HEK293 (cell line): ENCODE results near the gene MYOM1.
A peak's percentile ranks its signal among the peaks of the same experiment; 100 is the strongest.
"Not testable (repeated sequence)": the region's sequence is repeated elsewhere in the genome, so short reads cannot be mapped to it uniquely, and the experiment has no call there.

ENCODE experiments used
- CTCF ChIA-PET: fragments of 350-600 bp; formaldehyde crosslinking; extraction: SDS; loops from one replicate; lab custom pipeline; 2021; ENCODE audit warnings: antibody characterized with exemption; lab: Yijun Ruan, JAX
- POLR2A ChIA-PET: fragments of 300-600 bp; formaldehyde crosslinking; extraction: SDS; loops from one replicate; lab custom pipeline; 2020; ENCODE audit warnings: antibody characterized with exemption, inconsistent platforms; lab: Yijun Ruan, JAX
- H3K27ac ChIP-seq: fragments of 200-500 bp; sonication (Bioruptor generic); 2 replicates; pipeline ENCODE4 v1.5.1; 2014; ENCODE audit warnings: low read depth, low read length, control low read depth, inconsistent platforms; ENCODE audit errors: extremely low read depth
- H3K36me3 ChIP-seq, 2 experiments: fragments of 200-500 bp in 1 of 2; sonication (Bioruptor generic) in 1 of 2; 1 replicate in 1 of 2; 2 replicates in 1 of 2; pipeline ENCODE4 v1.5.1; 2014 to 2017; ENCODE audit warnings: inconsistent platforms in 2 of 2, low read length in 2 of 2; ENCODE audit not compliant: control insufficient read depth in 2 of 2, insufficient read depth in 1 of 2
- H3K4me1 ChIP-seq: fragments of 200-500 bp; sonication (Bioruptor generic); 2 replicates; pipeline ENCODE4 v1.5.1; 2014; ENCODE audit warnings: mild to moderate bottlenecking, low read length, inconsistent platforms; ENCODE audit not compliant: control insufficient read depth, insufficient read depth
- H3K4me3 ChIP-seq: 2 replicates; pipeline ENCODE4 v1.5.1; 2011; ENCODE audit warnings: low read depth, mild to moderate bottlenecking, control low read depth, low read length, moderate library complexity
- H3K9me3 ChIP-seq: fragments of 200-500 bp; sonication (Bioruptor generic); 2 replicates; pipeline ENCODE4 v1.5.1; 2014; ENCODE audit warnings: low read depth, low read length, inconsistent platforms; ENCODE audit not compliant: control insufficient read depth, insufficient read depth
- BCL11A ChIP-seq: fragments of 450-650 bp; formaldehyde crosslinking; IDR thresholded peaks from 2 replicates; pipeline ENCODE4 v1.5.1; 2016; ENCODE audit warnings: low read depth, missing biosample characterization, missing genetic modification characterization
- GFI1B ChIP-seq: fragments of 450-650 bp; formaldehyde crosslinking; IDR thresholded peaks from 2 replicates; pipeline ENCODE4 v1.5.1; 2016; ENCODE audit warnings: missing biosample characterization, missing genetic modification characterization
- HOXD13 ChIP-seq: sonication (generic); formaldehyde crosslinking; IDR thresholded peaks from 2 replicates; pipeline ENCODE4 v1.8.0; 2022; ENCODE audit warnings: missing genetic modification reagents, borderline replicate concordance
- IKZF3 ChIP-seq: fragments of 450-650 bp; IDR thresholded peaks from 2 replicates; pipeline ENCODE4 v1.5.0; 2018; ENCODE audit warnings: missing biosample characterization, mild to moderate bottlenecking, missing genetic modification characterization, moderate library complexity
- KLF1 ChIP-seq: fragments of 450-650 bp; formaldehyde crosslinking; IDR thresholded peaks from 2 replicates; pipeline ENCODE4 v1.5.1; 2016; ENCODE audit warnings: missing biosample characterization, missing genetic modification characterization
- KLF17 ChIP-seq: fragments of 450-650 bp; formaldehyde crosslinking; IDR thresholded peaks from 2 replicates; pipeline ENCODE4 v1.5.1; 2016; ENCODE audit warnings: missing biosample characterization, missing genetic modification characterization
- SETDB1 ChIP-seq: IDR thresholded peaks from one replicate; pipeline ENCODE4 v1.6.1; 2017; ENCODE audit warnings: mild to moderate bottlenecking, low read length, moderate library complexity, mixed read lengths; ENCODE audit not compliant: insufficient read length
- TSHZ1 ChIP-seq: fragments of 450-650 bp; formaldehyde crosslinking; IDR thresholded peaks from 2 replicates; pipeline ENCODE4 v1.5.1; 2016; ENCODE audit warnings: missing biosample characterization, missing genetic modification characterization, borderline replicate concordance
- ZNF112 ChIP-seq: fragments of 450-650 bp; formaldehyde crosslinking; IDR thresholded peaks from 2 replicates; pipeline ENCODE4 v1.5.0; 2017; ENCODE audit warnings: missing biosample characterization, missing genetic modification characterization
- ZNF121 ChIP-seq: fragments of 450-650 bp; formaldehyde crosslinking; IDR thresholded peaks from 2 replicates; pipeline ENCODE4 v1.5.1; 2016; ENCODE audit warnings: missing biosample characterization, missing genetic modification characterization
- ZNF175 ChIP-seq: fragments of 450-650 bp; formaldehyde crosslinking; IDR thresholded peaks from 2 replicates; pipeline ENCODE4 v1.5.1; 2016; ENCODE audit warnings: missing biosample characterization, missing genetic modification characterization
- ZNF292 ChIP-seq: fragments of 450-650 bp; formaldehyde crosslinking; IDR thresholded peaks from 2 replicates; pipeline ENCODE4 v1.5.1; 2016; ENCODE audit warnings: low read depth, missing biosample characterization, missing genetic modification characterization, borderline replicate concordance
- ZNF311 ChIP-seq: fragments of 450-650 bp; formaldehyde crosslinking; IDR thresholded peaks from 2 replicates; pipeline ENCODE4 v1.5.1; 2017; ENCODE audit warnings: missing biosample characterization, missing genetic modification characterization, borderline replicate concordance
- ZNF416 ChIP-seq: fragments of 450-650 bp; formaldehyde crosslinking; IDR thresholded peaks from 2 replicates; pipeline ENCODE4 v1.5.1; 2016; ENCODE audit warnings: missing biosample characterization, missing genetic modification characterization
- ZNF549 ChIP-seq: fragments of 450-650 bp; IDR thresholded peaks from 2 replicates; pipeline ENCODE4 v1.5.1; 2018; ENCODE audit warnings: missing biosample characterization, missing genetic modification characterization, mild to moderate bottlenecking, inconsistent platforms, moderate library complexity
- ZNF747 ChIP-seq: fragments of 450-650 bp; formaldehyde crosslinking; IDR thresholded peaks from 2 replicates; pipeline ENCODE4 v1.5.1; 2016; ENCODE audit warnings: missing biosample characterization, missing genetic modification characterization

The MYOM1 gene

GRCh38 chr18:3051718-3052410 is 167.9 kb downstream of the MYOM1 start:
- POLR2A ChIA-PET, result no interaction called here
- CTCF ChIA-PET, result interaction anchor here (0.7 to 1.5 kb wide), 3 partner anchors 11 to 947 kb away, joined by 3 to 5 read pairs (median 5); no protein-coding TSS in a partner anchor
- no peak overlapping the region for H3K27ac ChIP-seq
- no peaks in the 10 kb centered on the region for H3K9me3 ChIP-seq
- no peaks in the 10 kb centered on the region for H3K36me3 ChIP-seq
- no peaks in the 10 kb centered on the region; the same call in 1 of the 2 replicates for H3K4me1 ChIP-seq
- TF ChIP-seq HOXD13 (CRISPR knock-in tag) (0 out of 2 replicates have a peak, but pooled peaks have one; percentile 15), GFI1B (tag by site-specific recombination) (no peak)
- H3K4me3 ChIP-seq, result no peak overlapping the region

GRCh38 chr18:3049897-3050454 is 169.8 kb downstream of the MYOM1 start:
- H3K9me3 ChIP-seq, H3K36me3 ChIP-seq, CTCF ChIA-PET, POLR2A ChIA-PET, H3K27ac ChIP-seq, H3K4me3 ChIP-seq, H3K4me1 ChIP-seq: not testable (repeated sequence)

- TF ChIP-seq SETDB1, result no peak
- peak; percentile 45; the same call in 1 of the 2 replicates for TF ChIP-seq ZNF121
- POLR2A ChIA-PET, result no interaction called here
- CTCF ChIA-PET, result interaction anchor here (0.7 kb wide), 1 partner anchor 164 kb away, joined by 3 read pairs; no protein-coding TSS in a partner anchor
Measured at GRCh38 chr18:3048820-3049349, 170.9 kb downstream of the MYOM1 start.

GRCh38 chr18:3048121-3048520 is 171.6 kb downstream of the MYOM1 start:
- no peak for TF ChIP-seq KLF17 (tag by site-specific recombination)
- TF ChIP-seq ZNF549 (tag by site-specific recombination), result no peak
- TF ChIP-seq ZNF311, result no peak
- no peak for TF ChIP-seq KLF1
- Histone ChIP-seq H3K36me3 (no peaks in the 10 kb centered on the region), H3K4me3 (no peak overlapping the region), H3K9me3 (no peaks in the 10 kb centered on the region), H3K27ac (no peak overlapping the region), H3K4me1 (peaks cover 2% of the 10 kb centered on the region; the same call in 1 of the 2 replicates)
- POLR2A ChIA-PET, result no interaction called here
- CTCF ChIA-PET, result interaction anchor here (0.7 kb wide), 1 partner anchor 165 kb away, joined by 3 read pairs; no protein-coding TSS in a partner anchor

More at GRCh38 chr18:3048820-3049349, 170.9 kb downstream of the MYOM1 start:
- Histone ChIP-seq H3K36me3 (no peaks in the 10 kb centered on the region), H3K27ac (no peak overlapping the region), H3K4me3 (no peak overlapping the region), H3K9me3 (no peaks in the 10 kb centered on the region), H3K4me1 (peaks cover 2% of the 10 kb centered on the region; the same call in 1 of the 2 replicates)

GRCh38 chr18:3046216-3046808 is 173.5 kb downstream of the MYOM1 start:
- Histone ChIP-seq H3K27ac (no peak overlapping the region), H3K4me1 (peaks cover 13% of the 10 kb centered on the region), H3K9me3 (no peaks in the 10 kb centered on the region), H3K36me3 (no peaks in the 10 kb centered on the region), H3K4me3 (no peak overlapping the region)
- ChIA-PET POLR2A (no interaction called here), CTCF (interaction anchor here (0.6 to 1.9 kb wide), 3 partner anchors 16 to 225 kb away, joined by 3 to 5 read pairs (median 3); no protein-coding TSS in a partner anchor)
- TF ChIP-seq TSHZ1 (tag by site-specific recombination), result no peak
- TF ChIP-seq SETDB1, result no peak
- no peak for TF ChIP-seq BCL11A
- no peak for TF ChIP-seq ZNF747 (tag by site-specific recombination)
- no peak for TF ChIP-seq KLF17 (tag by site-specific recombination)
- no peak for TF ChIP-seq KLF1
- no peak for TF ChIP-seq ZNF416 (tag by site-specific recombination)
- no peak for TF ChIP-seq ZNF292 (tag by site-specific recombination)
- TF ChIP-seq ZNF175 (tag by site-specific recombination), result no peak
- TF ChIP-seq IKZF3 (tag by site-specific recombination), result no peak
- TF ChIP-seq ZNF112 (tag by site-specific recombination), result no peak
